ENCODE measurements around the gene PLCL1. TPM values are rescaled to one million over a fixed set of nuclear protein-coding genes. Genes with fewer than 3 reads are reported as not detected.

PLCL1 gene
- total and polyA plus RNA-seq, 10 of the 15 experiments (the other 5 are each of a cell fraction or from before 2014, with no cell fraction given), result 0.03 to 1.5 (median 0.22) TPM

DNA sequence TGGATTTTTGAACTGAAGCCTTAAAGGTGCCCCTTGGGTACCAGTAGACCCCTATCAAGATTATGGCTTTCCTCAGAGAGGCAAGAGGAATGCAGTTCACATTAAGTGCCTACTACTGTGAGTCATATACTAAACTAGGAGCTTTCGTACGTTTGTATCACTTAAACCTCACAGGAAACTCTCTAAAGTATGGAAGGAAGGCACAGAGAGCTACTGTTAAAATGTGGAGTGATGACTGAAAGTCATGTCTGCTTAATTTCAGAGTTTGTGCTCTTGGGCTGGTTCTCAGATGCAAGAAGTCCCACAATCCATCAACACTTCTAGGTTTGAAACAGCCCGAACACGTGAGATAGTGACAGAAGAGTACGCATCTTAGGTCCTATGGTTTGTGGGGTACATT is 4.7 kb downstream of the PLCL1 start (continued):
- TF ChIP-seq CREM (IDR thresholded peaks at IDR 0.05; ENCODE audit: low read depth), result no peak
- TF ChIP-seq, protein P1, sequence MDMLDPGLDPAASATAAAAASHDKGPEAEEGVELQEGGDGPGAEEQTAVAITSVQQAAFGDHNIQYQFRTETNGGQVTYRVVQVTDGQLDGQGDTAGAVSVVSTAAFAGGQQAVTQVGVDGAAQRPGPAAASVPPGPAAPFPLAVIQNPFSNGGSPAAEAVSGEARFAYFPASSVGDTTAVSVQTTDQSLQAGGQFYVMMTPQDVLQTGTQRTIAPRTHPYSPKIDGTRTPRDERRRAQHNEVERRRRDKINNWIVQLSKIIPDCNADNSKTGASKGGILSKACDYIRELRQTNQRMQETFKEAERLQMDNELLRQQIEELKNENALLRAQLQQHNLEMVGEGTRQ (IDR thresholded peaks at IDR 0.05; ENCODE audit: borderline replicate concordance, low read depth, low read length), result no peak
- TF ChIP-seq KDM1A (IDR thresholded peaks at IDR 0.05; ENCODE audit: borderline replicate concordance), result no peak
- no peak for TF ChIP-seq POLR2AphosphoS5 (IDR thresholded peaks at IDR 0.05; ENCODE audit: low read length)
- TF ChIP-seq STAT3 (IDR thresholded peaks at IDR 0.05; ENCODE audit: low read depth, low read length), result no peak

DNA sequence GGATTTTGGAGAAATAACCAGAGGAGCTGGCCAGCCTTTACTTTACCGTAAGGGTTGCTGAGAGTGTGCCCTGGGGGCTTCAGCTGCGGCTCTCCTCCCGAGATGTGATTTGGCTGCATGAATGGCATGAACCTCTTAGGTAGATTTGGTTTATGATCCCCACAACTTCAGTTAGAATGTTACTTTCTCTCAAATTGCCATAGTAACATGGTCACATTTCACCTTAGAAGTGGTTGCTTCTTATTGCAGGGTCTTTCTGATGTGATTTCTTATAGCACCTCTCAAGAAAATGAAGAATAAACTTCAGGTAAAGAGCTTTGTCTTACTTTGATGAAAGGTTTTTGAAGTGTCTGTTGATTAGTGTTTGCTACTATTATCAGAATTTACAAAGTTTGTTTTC is 5.6 kb downstream of the PLCL1 start:
- no peak overlapping the region for H3K27ac ChIP-seq (ENCODE audit: control insufficient read depth, insufficient read depth)
- peaks cover 4 to 17% of the 10 kb centered on the region in 2 experiments for H3K27me3 ChIP-seq (replicated peaks in 1 of 2; ENCODE audit: control insufficient read depth in 2 of 2, insufficient read depth in 2 of 2, low read length in 1 of 2)
- SMC1A ChIA-PET (ENCODE audit: uncharacterized antibody, unreplicated experiment), result interaction anchor here (0.6 to 12.2 kb wide), 7 partner anchors 28 to 487 kb away, joined by 3 to 120 read pairs (median 3); no protein-coding TSS in a partner anchor
- H3K4me3 ChIP-seq, result no peak overlapping the region
- in situ Hi-C loops (cut with MboI) (no loop called here), intact Hi-C loops (cut with micrococcal nuclease; ENCODE audit: unreplicated experiment) (no loop called here)
- H3K4me2 ChIP-seq (ENCODE audit: control insufficient read depth, insufficient read depth), result no peak overlapping the region
- H3K9ac ChIP-seq (ENCODE audit: control insufficient read depth, insufficient read depth, low read length), result no peak overlapping the region
- POLR2A ChIA-PET, result interaction anchor here (1.0 kb wide), 1 partner anchor 148 kb away, joined by 4 read pairs; no protein-coding TSS in a partner anchor
- no peaks in the 10 kb centered on the region for H3K9me3 ChIP-seq (replicated peaks; ENCODE audit: control insufficient read depth, insufficient read depth, low read length)
- CTCF ChIA-PET, result interaction anchor here (1.0 to 11.1 kb wide), 4 partner anchors 11 to 487 kb away, joined by 3 to 109 read pairs (median 4); no protein-coding TSS in a partner anchor
- no peak for FAIRE-seq
- H4K20me1 ChIP-seq (ENCODE audit: control insufficient read depth, insufficient read depth), result no peaks in the 10 kb centered on the region
- no TSS peak for BruUV-seq (replicated peaks)
- DNase-seq (ENCODE audit: low read depth, low spot score), result no peak
- no peak overlapping the region for H2AFZ ChIP-seq (ENCODE audit: control insufficient read depth, low read depth, low read length)
- no peaks in the 10 kb centered on the region for H3K79me2 ChIP-seq (ENCODE audit: control insufficient read depth, insufficient read depth, low read length)
- H3K4me1 ChIP-seq (ENCODE audit: control insufficient read depth, insufficient read depth, low read length), result no peaks in the 10 kb centered on the region
- ATAC-seq, result no peak
- RAD21 ChIA-PET (ENCODE audit: unreplicated experiment), result interaction anchor here (1.0 to 4.9 kb wide), 3 partner anchors 28 to 317 kb away, joined by 3 to 35 read pairs (median 9); no protein-coding TSS in a partner anchor
- H3K36me3 ChIP-seq (ENCODE audit: control insufficient read depth in 2 of 2, insufficient read depth in 2 of 2, low read length in 1 of 2), result no peaks in the 10 kb centered on the region
- WGBS (ENCODE audit: insufficient coverage, insufficient replicate concordance, low lambda C conversion rate, missing lambda C conversion rate), result 80% methylated on average over 3 of the region's 3 CpGs
- TF ChIP-seq HDAC6 (IDR thresholded peaks at IDR 0.05; ENCODE audit: unreplicated experiment) (no peak), NR2C2 (IDR thresholded peaks at IDR 0.05; ENCODE audit: borderline replicate concordance, control insufficient read depth, insufficient read length, low read depth) (no peak), SMAD5 (IDR thresholded peaks at IDR 0.05; ENCODE audit: low read depth) (no peak), TARDBP (IDR thresholded peaks at IDR 0.05; ENCODE audit: borderline replicate concordance) (no peak), STAT1 (conservative IDR thresholded peaks at IDR 0.05) (no peak), MTA3 (IDR thresholded peaks at IDR 0.05; ENCODE audit: borderline replicate concordance, low read length) (no peak), PML (IDR thresholded peaks at IDR 0.05; ENCODE audit: low read length) (no peak), STAT3 (IDR thresholded peaks at IDR 0.05; ENCODE audit: low read depth, low read length) (no peak), CEBPB (IDR thresholded peaks at IDR 0.05; ENCODE audit: borderline replicate concordance in 1 of 2, low read depth in 2 of 2, low read length in 2 of 2) (no peak), SP1 (IDR thresholded peaks at IDR 0.05; ENCODE audit: low read depth, low read length) (no peak), RB1 (IDR thresholded peaks at IDR 0.05; ENCODE audit: borderline replicate concordance) (no peak), MYB (IDR thresholded peaks at IDR 0.05; ENCODE audit: borderline replicate concordance, low read depth, low read length) (no peak)
- TF ChIP-seq, protein P2, sequence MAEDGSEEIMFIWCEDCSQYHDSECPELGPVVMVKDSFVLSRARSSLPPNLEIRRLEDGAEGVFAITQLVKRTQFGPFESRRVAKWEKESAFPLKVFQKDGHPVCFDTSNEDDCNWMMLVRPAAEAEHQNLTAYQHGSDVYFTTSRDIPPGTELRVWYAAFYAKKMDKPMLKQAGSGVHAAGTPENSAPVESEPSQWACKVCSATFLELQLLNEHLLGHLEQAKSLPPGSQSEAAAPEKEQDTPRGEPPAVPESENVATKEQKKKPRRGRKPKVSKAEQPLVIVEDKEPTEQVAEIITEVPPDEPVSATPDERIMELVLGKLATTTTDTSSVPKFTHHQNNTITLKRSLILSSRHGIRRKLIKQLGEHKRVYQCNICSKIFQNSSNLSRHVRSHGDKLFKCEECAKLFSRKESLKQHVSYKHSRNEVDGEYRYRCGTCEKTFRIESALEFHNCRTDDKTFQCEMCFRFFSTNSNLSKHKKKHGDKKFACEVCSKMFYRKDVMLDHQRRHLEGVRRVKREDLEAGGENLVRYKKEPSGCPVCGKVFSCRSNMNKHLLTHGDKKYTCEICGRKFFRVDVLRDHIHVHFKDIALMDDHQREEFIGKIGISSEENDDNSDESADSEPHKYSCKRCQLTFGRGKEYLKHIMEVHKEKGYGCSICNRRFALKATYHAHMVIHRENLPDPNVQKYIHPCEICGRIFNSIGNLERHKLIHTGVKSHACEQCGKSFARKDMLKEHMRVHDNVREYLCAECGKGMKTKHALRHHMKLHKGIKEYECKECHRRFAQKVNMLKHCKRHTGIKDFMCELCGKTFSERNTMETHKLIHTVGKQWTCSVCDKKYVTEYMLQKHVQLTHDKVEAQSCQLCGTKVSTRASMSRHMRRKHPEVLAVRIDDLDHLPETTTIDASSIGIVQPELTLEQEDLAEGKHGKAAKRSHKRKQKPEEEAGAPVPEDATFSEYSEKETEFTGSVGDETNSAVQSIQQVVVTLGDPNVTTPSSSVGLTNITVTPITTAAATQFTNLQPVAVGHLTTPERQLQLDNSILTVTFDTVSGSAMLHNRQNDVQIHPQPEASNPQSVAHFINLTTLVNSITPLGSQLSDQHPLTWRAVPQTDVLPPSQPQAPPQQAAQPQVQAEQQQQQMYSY (CRISPR knock-in tag; IDR thresholded peaks at IDR 0.05), result no peak
- TF ChIP-seq, protein P3, sequence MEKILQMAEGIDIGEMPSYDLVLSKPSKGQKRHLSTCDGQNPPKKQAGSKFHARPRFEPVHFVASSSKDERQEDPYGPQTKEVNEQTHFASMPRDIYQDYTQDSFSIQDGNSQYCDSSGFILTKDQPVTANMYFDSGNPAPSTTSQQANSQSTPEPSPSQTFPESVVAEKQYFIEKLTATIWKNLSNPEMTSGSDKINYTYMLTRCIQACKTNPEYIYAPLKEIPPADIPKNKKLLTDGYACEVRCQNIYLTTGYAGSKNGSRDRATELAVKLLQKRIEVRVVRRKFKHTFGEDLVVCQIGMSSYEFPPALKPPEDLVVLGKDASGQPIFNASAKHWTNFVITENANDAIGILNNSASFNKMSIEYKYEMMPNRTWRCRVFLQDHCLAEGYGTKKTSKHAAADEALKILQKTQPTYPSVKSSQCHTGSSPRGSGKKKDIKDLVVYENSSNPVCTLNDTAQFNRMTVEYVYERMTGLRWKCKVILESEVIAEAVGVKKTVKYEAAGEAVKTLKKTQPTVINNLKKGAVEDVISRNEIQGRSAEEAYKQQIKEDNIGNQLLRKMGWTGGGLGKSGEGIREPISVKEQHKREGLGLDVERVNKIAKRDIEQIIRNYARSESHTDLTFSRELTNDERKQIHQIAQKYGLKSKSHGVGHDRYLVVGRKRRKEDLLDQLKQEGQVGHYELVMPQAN (conservative IDR thresholded peaks at IDR 0.05), result no peak
